Measurements from ENCODE around the gene VPS26C. TPM values are rescaled to one million over a fixed set of nuclear protein-coding genes. Genes with fewer than 3 reads are reported as not detected.
"Not testable (repeated sequence)": the region's sequence is repeated elsewhere in the genome, so short reads cannot be mapped to it uniquely, and the experiment has no call there.

The VPS26C gene
- total RNA-seq, 1 donor from 2014 or later: 57.6 TPM

DNA sequence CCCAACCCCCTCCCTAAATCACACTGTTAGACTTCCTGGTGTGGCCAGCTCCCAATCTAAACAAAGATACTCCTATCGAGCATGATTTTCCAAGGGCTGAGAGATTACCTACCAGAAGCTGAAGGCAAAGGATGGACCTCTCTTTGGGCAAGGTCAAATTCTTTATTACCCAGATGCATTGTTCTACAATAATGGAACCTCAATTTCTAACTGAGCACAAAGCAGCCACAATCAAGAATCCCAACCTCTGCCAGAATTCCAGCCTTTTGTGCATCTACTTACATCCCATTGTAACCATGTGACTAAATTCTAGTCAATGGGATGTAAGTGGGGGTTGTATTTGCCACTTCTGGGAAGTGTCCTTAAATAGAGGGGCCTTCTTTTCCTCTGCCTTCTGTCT is 24.9 kb upstream of the VPS26C start:
- DNase-seq (no peak), ATAC-seq (no peak)
- no peaks in the 10 kb centered on the region for H3K27me3 ChIP-seq
- H3K9me3 ChIP-seq: no peaks in the 10 kb centered on the region
- TF ChIP-seq, protein P1, sequence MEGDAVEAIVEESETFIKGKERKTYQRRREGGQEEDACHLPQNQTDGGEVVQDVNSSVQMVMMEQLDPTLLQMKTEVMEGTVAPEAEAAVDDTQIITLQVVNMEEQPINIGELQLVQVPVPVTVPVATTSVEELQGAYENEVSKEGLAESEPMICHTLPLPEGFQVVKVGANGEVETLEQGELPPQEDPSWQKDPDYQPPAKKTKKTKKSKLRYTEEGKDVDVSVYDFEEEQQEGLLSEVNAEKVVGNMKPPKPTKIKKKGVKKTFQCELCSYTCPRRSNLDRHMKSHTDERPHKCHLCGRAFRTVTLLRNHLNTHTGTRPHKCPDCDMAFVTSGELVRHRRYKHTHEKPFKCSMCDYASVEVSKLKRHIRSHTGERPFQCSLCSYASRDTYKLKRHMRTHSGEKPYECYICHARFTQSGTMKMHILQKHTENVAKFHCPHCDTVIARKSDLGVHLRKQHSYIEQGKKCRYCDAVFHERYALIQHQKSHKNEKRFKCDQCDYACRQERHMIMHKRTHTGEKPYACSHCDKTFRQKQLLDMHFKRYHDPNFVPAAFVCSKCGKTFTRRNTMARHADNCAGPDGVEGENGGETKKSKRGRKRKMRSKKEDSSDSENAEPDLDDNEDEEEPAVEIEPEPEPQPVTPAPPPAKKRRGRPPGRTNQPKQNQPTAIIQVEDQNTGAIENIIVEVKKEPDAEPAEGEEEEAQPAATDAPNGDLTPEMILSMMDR (IDR thresholded peaks at IDR 0.05): no peak
- intact Hi-C loops (cut with DNase I): no loop called here
- H3K4me1 ChIP-seq: peaks cover 4% of the 10 kb centered on the region
- H3K4me3 ChIP-seq: no peak overlapping the region
- no peaks in the 10 kb centered on the region for H3K36me3 ChIP-seq
- no peak overlapping the region for H3K27ac ChIP-seq

DNA sequence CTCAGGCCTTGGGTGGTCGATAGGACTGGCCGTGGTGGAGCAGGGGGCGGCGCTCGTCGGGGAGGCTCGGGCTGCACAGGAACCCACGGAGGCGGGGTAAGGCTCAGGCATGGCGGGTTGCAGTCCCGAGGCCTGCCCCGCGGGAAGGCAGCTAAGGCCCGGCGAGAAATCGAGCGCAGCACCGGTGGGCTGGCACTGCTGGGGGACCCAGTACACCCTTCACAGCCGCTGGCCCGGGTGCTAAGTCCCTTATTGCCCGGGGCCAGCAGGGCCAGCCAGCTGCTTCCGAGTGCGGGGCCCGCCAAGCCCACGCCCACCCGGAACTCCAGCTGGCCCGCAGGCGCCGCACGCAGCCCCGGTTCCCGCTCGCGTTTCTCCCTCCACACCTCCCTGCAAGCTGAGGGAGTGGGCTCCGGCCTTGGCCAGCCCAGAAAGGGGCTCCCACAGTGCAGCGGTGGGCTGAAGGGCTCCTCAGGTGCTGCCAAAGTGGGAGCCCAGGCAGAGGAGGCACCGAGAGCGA is 16.1 kb upstream of the VPS26C start:
- H3K36me3 ChIP-seq; H3K4me1 ChIP-seq; H3K27ac ChIP-seq; H3K27me3 ChIP-seq; H3K4me3 ChIP-seq; DNase-seq; intact Hi-C loops (cut with DNase I); H3K9me3 ChIP-seq; ATAC-seq: not testable (repeated sequence)

DNA sequence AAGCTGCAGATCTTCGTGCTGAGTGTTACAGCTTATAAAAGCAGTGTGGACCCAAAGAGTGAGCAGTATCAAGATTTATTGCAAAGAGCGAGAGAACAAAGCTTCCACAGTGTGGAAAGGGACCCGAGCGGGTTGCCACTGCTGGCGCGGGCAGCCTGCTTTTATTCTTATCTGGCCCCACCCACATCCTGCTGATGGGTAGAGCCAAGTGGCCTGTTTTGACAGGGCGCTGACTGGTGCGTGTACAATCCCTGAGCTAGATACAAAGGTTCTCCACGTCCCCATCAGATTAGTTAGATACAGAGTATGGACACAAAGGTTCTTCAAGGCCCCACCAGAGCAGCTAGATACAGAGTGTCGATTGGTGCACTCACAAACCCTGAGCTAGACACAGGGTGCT is 15.5 kb upstream of the VPS26C start:
- DNase-seq; H3K4me3 ChIP-seq; H3K27ac ChIP-seq; intact Hi-C loops (cut with DNase I); H3K36me3 ChIP-seq; H3K27me3 ChIP-seq; ATAC-seq; H3K9me3 ChIP-seq; H3K4me1 ChIP-seq: not testable (repeated sequence)

DNA sequence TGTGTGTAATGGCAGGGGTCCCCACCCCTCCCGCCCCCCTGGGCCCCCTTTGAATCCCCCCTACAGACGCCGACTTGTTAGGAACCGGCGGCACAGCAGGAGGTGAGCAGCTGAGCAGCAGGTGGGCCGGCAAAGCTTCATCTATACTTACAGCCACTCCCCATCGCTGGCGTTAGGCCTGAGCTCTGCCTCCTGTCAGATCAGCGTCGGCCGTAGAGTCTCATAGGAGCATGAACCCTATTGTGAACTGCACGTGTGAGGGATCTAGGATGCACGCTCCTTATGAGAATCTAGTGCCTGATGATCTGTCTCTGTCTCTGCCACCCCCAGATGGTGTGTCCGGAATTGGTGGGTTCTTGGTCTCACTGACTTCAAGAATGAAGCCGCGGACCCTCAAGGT is 14.9 kb upstream of the VPS26C start:
- H3K27me3 ChIP-seq: no peaks in the 10 kb centered on the region
- no peaks in the 10 kb centered on the region for H3K4me1 ChIP-seq
- H3K27ac ChIP-seq: no peak overlapping the region
- DNase-seq (no peak), ATAC-seq (no peak)
- TF ChIP-seq, protein P1 (IDR thresholded peaks at IDR 0.05): no peak
- no peak overlapping the region for H3K4me3 ChIP-seq
- no peaks in the 10 kb centered on the region for H3K9me3 ChIP-seq
- intact Hi-C loops (cut with DNase I): no loop called here
- H3K36me3 ChIP-seq: no peaks in the 10 kb centered on the region

DNA sequence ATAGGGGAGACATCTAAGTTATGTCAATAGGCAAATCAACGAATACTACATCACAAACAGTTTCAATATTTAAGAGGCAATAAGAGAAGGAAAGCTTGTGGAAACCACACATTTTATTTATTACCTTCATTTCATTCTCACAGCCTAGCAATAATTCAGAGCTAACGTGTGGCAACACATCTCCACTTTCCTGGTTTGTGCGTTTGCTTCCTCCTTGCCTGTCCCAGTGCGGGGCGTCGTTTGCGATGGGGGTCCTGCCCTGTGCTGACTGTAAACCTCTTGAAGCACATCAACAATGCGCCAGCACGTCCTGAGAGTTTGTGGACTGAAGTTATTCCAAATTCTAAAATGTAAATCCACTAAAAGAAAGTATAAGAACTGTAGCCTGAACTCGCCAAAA is 14.4 kb upstream of the VPS26C start:
- no peak for DNase-seq
- no peaks in the 10 kb centered on the region for H3K4me1 ChIP-seq

DNA sequence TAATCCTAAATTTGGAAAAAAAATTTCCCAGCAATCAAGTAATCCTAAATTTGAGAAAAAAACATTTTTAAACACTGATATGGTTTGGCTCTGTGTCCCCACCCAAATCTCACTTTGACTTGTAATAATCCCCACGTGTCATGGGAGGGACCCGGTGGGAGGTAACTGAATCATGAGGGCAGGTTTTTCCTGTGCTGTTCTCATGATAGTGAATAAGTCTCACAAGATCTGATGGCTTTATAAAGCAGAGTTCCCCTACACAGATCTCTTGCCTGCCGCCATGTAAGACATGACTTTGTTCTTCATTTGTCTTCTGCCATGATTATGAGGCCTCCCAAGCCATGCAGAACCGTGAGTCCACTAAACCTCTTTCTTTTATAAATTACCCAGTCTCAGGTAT is 12.1 kb upstream of the VPS26C start:
- DNase-seq; H3K27me3 ChIP-seq; H3K27ac ChIP-seq; ATAC-seq; H3K36me3 ChIP-seq; H3K4me1 ChIP-seq; H3K9me3 ChIP-seq; intact Hi-C loops (cut with DNase I); H3K4me3 ChIP-seq: not testable (repeated sequence)

More for the DNA sequence above, 14.4 kb upstream of the VPS26C start:
- Histone ChIP-seq H3K27ac (no peak overlapping the region), H3K4me3 (no peak overlapping the region), H3K36me3 (no peaks in the 10 kb centered on the region), H3K9me3 (no peaks in the 10 kb centered on the region), H3K27me3 (no peaks in the 10 kb centered on the region)
- ATAC-seq: no peak
- intact Hi-C loops (cut with DNase I): no loop called here
- TF ChIP-seq, protein P1 (IDR thresholded peaks at IDR 0.05): no peak

DNA sequence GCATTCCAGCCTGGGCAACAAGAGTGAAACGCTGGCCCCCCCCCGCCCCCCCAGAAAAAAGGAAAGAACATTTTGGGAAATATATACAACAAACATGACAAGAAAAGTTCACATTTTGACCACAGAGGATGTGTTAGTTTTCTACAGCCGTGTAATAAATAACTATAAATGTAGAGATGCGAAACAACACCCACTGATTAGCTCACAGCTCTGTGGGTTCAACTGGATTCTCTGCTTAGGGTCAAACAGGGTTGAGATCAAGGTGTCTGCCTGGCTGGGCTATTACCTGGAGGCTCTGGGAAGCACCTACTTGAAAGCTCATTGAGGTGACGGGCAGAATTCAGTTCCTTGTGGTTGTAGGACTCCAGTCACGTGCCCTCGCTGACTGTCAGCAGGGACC is 11.1 kb upstream of the VPS26C start:
- intact Hi-C loops (cut with DNase I): no loop called here
- Histone ChIP-seq H3K4me1 (no peaks in the 10 kb centered on the region), H3K9me3 (no peaks in the 10 kb centered on the region), H3K27me3 (no peaks in the 10 kb centered on the region), H3K27ac (no peak overlapping the region), H3K4me3 (no peak overlapping the region), H3K36me3 (no peaks in the 10 kb centered on the region)
- DNase-seq (no peak), ATAC-seq (no peak)
- TF ChIP-seq, protein P1 (IDR thresholded peaks at IDR 0.05): no peak
